A673 (cell line): Measurements from ENCODE around the gene OSBPL6. TPM values are rescaled to one million over a fixed set of nuclear protein-coding genes. Genes with fewer than 3 reads are reported as not detected.
A peak's percentile ranks its signal among the peaks of the same experiment; 100 is the strongest.

ENCODE experiments used
- BruUV-seq: library from RNA; stranded (reverse); fragments of 400-500 nt; replicated peaks from 2 replicates; lab custom pipeline; 2021; lab: Mats Ljungman, UMichigan
- CTCF ChIA-PET: fragments of 300-600 bp; sonication (Branson Sonifier 250); formaldehyde crosslinking; loops from one replicate; lab custom pipeline; 2022; ENCODE audit warnings: antibody characterized with exemption; lab: Charles Lee
- POLR2A ChIA-PET: fragments of 300-600 bp; sonication (Branson Sonifier 250); formaldehyde crosslinking; loops from one replicate; lab custom pipeline; 2022; ENCODE audit warnings: antibody characterized with exemption; ENCODE audit not compliant: low non-redundant PET; lab: Charles Lee
- DNase-seq: peaks from one replicate; pipeline ENCODE4 v3.0.0-alpha.2; 2015; ENCODE audit warnings: low spot score
- H3K27ac ChIP-seq: fragments of 200-600 bp; sonication (generic); 2 replicates; pipeline ENCODE4 v1.5.1; 2016; ENCODE audit warnings: mixed run types, low read depth, mild to moderate bottlenecking, mixed read lengths, antibody characterized with exemption, low read length; ENCODE audit not compliant: poor library complexity, severe bottlenecking
- H3K27me3 ChIP-seq: fragments of 200-600 bp; sonication (generic); replicated peaks from 2 replicates; pipeline ENCODE4 v1.6.1; 2017; ENCODE audit warnings: mixed run types, low read depth, mild to moderate bottlenecking, mixed read lengths, antibody characterized with exemption, low read length; ENCODE audit not compliant: insufficient read depth, poor library complexity
- H3K36me3 ChIP-seq: fragments of 200-600 bp; sonication (generic); 2 replicates; pipeline ENCODE4 v1.6.1; 2016; ENCODE audit warnings: mixed run types, mild to moderate bottlenecking, mixed read lengths, antibody characterized with exemption, low read length; ENCODE audit not compliant: insufficient read depth, poor library complexity, severe bottlenecking
- H3K4me1 ChIP-seq: fragments of 200-600 bp; sonication (generic); 2 replicates; pipeline ENCODE4 v1.6.1; 2017; ENCODE audit warnings: mixed run types, mild to moderate bottlenecking, mixed read lengths, antibody characterized with exemption, low read length; ENCODE audit not compliant: insufficient read depth, poor library complexity, severe bottlenecking
- H3K4me3 ChIP-seq: fragments of 200-600 bp; sonication (generic); 2 replicates; pipeline ENCODE4 v1.5.1; 2016; ENCODE audit warnings: low read depth, mixed run types, mild to moderate bottlenecking, mixed read lengths, low read length; ENCODE audit not compliant: poor library complexity, severe bottlenecking
- H3K9me3 ChIP-seq: fragments of 200-600 bp; sonication (generic); 2 replicates; pipeline ENCODE4 v1.6.1; 2016; ENCODE audit warnings: mixed run types, low read depth, mild to moderate bottlenecking, mixed read lengths, antibody characterized with exemption, low read length; ENCODE audit not compliant: poor library complexity, severe bottlenecking
- CTCF ChIP-seq: fragments of 300-800, 200-600 bp; sonication (generic); conservative IDR thresholded peaks from 2 replicates; pipeline ENCODE4 v1.5.1; 2017; ENCODE audit warnings: low read depth, mild to moderate bottlenecking, antibody characterized with exemption, low read length, moderate library complexity, mixed read lengths
- EZH2 ChIP-seq: fragments of 200-600 bp; sonication (generic); IDR thresholded peaks from 2 replicates; pipeline ENCODE4 v1.6.1; 2017; ENCODE audit warnings: borderline replicate concordance, low read depth, mild to moderate bottlenecking, mixed read lengths, antibody characterized with exemption, low read length; ENCODE audit not compliant: poor library complexity, severe bottlenecking
- intact Hi-C: fragments of 100-400 bp; cut with micrococcal nuclease; formaldehyde crosslinking; loops from one replicate; pipeline ENCODE4 v1.10.0; 2022; ENCODE audit not compliant: unreplicated experiment
- total RNA-seq: library from RNA; stranded (reverse); gene quantifications from 2 replicates; pipeline ENCODE4 v1.2.3, GENCODE V29; 2021

OSBPL6 gene
- total RNA-seq, 1 experiment from 2014 or later = 19.3 TPM

GRCh38 chr2:178414266-178415247 lies 220.2 kb downstream of the OSBPL6 start:
- CTCF ChIA-PET = interaction anchor here (0.6 to 2.1 kb wide), 12 partner anchors 10 to 847 kb away, joined by 3 to 15 read pairs (median 3); partner anchors contain the start of genes PJVK, PRKRA and RBM45
- DNase-seq = peak; percentile 98
- intact Hi-C loops = loop anchor here (1.0 to 10.0 kb wide), 4 partner anchors 107 to 304 kb away; partner anchors contain the start of gene OSBPL6
- BruUV-seq = TSS peak; percentile 93
- peaks cover 10% of the 10 kb centered on the region for H3K4me1 ChIP-seq
- no peaks in the 10 kb centered on the region for H3K9me3 ChIP-seq
- peak overlapping the region; percentile 95 for H3K27ac ChIP-seq
- TF ChIP-seq EZH2 = no peak
- TF ChIP-seq CTCF = peak; percentile 94
- H3K4me3 ChIP-seq = peak overlapping the region; percentile 55
- no peaks in the 10 kb centered on the region for H3K36me3 ChIP-seq
- no peaks in the 10 kb centered on the region for H3K27me3 ChIP-seq
- POLR2A ChIA-PET = no interaction called here

- Histone ChIP-seq H3K4me3 (no peak overlapping the region), H3K9me3 (no peaks in the 10 kb centered on the region), H3K36me3 (no peaks in the 10 kb centered on the region), H3K27ac (no peak overlapping the region), H3K27me3 (no peaks in the 10 kb centered on the region), H3K4me1 (peaks cover 22% of the 10 kb centered on the region)
- BruUV-seq = no TSS peak
- TF ChIP-seq CTCF = no peak
- TF ChIP-seq EZH2 = no peak
- POLR2A ChIA-PET = no interaction called here
- CTCF ChIA-PET = interaction anchor here (1.3 kb wide), 1 partner anchor 286 kb away, joined by 3 read pairs; no protein-coding TSS in a partner anchor
- intact Hi-C loops = loop anchor here (10.0 kb wide), 1 partner anchor 221 kb away; the partner anchor contains the start of gene OSBPL6
- no peak for DNase-seq
These were observed 221.7 kb downstream of the OSBPL6 start for GRCh38 chr2:178415979-178416378.

- ChIA-PET CTCF (no interaction called here), POLR2A (no interaction called here)
- Histone ChIP-seq H3K4me3 (no peak overlapping the region), H3K4me1 (peaks cover 22% of the 10 kb centered on the region), H3K27me3 (no peaks in the 10 kb centered on the region), H3K27ac (no peak overlapping the region), H3K9me3 (no peaks in the 10 kb centered on the region), H3K36me3 (no peaks in the 10 kb centered on the region)
- TF ChIP-seq CTCF (no peak), EZH2 (no peak)
- no TSS peak for BruUV-seq
- no peak for DNase-seq
- intact Hi-C loops = loop anchor here (10.0 kb wide), 1 partner anchor 223 kb away; the partner anchor contains the start of gene OSBPL6
These were observed 223.6 kb downstream of the OSBPL6 start for GRCh38 chr2:178417916-178418315.
